HUES6 (cell line): ENCODE data around the gene DPY19L1.
"Not testable (repeated sequence)": the region's sequence is repeated elsewhere in the genome, so short reads cannot be mapped to it uniquely, and the experiment has no call there.

ENCODE experiments used
- H3K27ac ChIP-seq: 2 replicates; pipeline ENCODE4 v1.7.0; 2013; ENCODE audit warnings: low read depth, mild to moderate bottlenecking, low read length, inconsistent platforms
- H3K27me3 ChIP-seq: 2 replicates; pipeline ENCODE4 v1.6.1; 2013; ENCODE audit warnings: low read length; ENCODE audit not compliant: control insufficient read depth, insufficient read depth
- H3K36me3 ChIP-seq: 2 replicates; pipeline ENCODE4 v1.6.1; 2013; ENCODE audit warnings: low read length; ENCODE audit not compliant: control insufficient read depth, insufficient read depth
- H3K4me1 ChIP-seq: 2 replicates; pipeline ENCODE4 v1.6.1; 2013; ENCODE audit warnings: low read length; ENCODE audit not compliant: control insufficient read depth, insufficient read depth
- H3K4me3 ChIP-seq: 2 replicates; pipeline ENCODE4 v1.5.1; 2013; ENCODE audit warnings: low read depth, low read length
- H3K9ac ChIP-seq: one replicate; pipeline ENCODE4 v1.6.1; 2013; ENCODE audit warnings: mild to moderate bottlenecking, low read length
- H3K9me3 ChIP-seq: 2 replicates; pipeline ENCODE4 v1.6.1; 2013; ENCODE audit warnings: low read depth, low read length; ENCODE audit not compliant: control insufficient read depth, insufficient read depth

Gene DPY19L1

DNA sequence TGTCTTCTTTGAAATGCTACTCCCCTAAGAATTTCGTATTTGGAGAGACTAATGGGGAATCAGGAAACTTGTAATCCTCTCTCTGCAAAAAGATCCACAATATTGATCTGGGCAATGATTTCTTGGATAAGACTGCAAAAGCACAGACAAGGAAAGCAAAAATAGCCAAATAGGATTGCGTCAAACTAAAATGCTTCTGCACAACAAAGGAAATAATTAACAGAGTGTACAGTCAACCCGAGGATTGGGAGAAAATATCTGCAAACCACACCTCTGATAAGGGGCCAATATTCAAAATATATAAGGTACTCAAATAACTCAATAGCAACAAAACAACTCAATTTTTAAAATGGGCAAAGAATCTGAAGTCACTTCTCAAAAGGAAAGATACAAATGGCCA lies 52.1 kb downstream of the DPY19L1 start:
- not testable (repeated sequence) for H3K27ac ChIP-seq, H3K36me3 ChIP-seq, H3K9me3 ChIP-seq, H3K27me3 ChIP-seq, H3K4me3 ChIP-seq, H3K9ac ChIP-seq, H3K4me1 ChIP-seq

- H3K27ac ChIP-seq, H3K27me3 ChIP-seq, H3K9me3 ChIP-seq, H3K4me3 ChIP-seq, H3K36me3 ChIP-seq, H3K9ac ChIP-seq, H3K4me1 ChIP-seq: not testable (repeated sequence)
Measured at GRCh38 chr7:34984140-34984539, 53.1 kb downstream of the DPY19L1 start.

DNA sequence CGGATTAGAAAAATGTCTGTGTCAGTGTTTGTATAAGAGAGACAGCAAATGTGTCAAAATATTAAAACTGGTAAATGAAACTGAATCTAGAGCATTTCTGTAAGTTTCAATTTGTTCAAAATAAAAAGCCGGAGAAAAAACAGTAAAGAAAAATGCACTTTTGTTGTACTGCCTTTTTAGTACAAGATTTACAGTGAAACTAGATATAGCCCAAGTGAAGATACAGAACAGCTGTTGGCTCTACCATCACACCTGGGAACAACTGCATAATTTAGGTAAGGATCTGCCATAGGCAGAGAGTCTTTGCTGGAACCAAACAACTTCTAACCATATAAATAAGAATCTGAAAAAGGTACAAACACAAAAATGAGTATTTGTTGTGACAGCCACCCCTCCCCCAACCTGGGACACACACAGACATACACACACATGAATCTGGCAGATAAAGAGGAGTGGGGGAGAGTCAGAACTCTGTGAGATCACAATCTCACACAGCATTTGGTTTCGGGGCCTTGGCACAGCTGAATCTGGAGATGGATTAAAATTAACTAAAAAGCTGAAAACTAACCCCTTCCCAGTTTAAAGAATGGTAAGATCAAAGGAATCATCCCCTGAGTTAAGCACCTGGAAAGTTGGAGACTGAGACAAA lies 54.8 kb downstream of the DPY19L1 start:
- Histone ChIP-seq H3K36me3 (no peaks in the 10 kb centered on the region), H3K27me3 (no peaks in the 10 kb centered on the region), H3K27ac (no peak overlapping the region), H3K4me1 (no peaks in the 10 kb centered on the region), H3K4me3 (no peak overlapping the region), H3K9ac (no peak overlapping the region), H3K9me3 (no peaks in the 10 kb centered on the region)

DNA sequence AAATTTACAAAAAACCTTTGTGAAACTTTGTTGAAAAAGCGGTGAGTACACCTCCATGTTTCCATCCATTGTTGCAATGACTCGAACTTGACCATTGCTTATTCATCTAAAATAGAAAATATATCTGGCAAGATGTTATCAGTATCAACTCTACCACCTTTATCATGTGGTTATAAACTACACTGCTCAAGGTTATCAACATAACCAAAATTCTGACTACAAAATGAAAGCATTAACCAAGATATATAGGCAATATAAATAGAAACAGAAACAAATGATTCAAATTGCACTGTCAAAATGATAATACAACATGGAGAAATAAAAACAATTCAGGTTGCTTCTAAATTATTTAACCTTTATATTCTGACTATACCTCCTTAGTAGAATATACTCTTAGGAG lies 58.2 kb downstream of the DPY19L1 start:
- not testable (repeated sequence) for H3K27ac ChIP-seq, H3K4me1 ChIP-seq, H3K27me3 ChIP-seq, H3K36me3 ChIP-seq, H3K9me3 ChIP-seq, H3K4me3 ChIP-seq, H3K9ac ChIP-seq

- Histone ChIP-seq H3K4me3 (no peak overlapping the region), H3K36me3 (no peaks in the 10 kb centered on the region), H3K27ac (no peak overlapping the region), H3K9ac (no peak overlapping the region), H3K4me1 (no peaks in the 10 kb centered on the region), H3K9me3 (no peaks in the 10 kb centered on the region), H3K27me3 (no peaks in the 10 kb centered on the region)
Measured at GRCh38 chr7:34973400-34973760, 63.9 kb downstream of the DPY19L1 start.

DNA sequence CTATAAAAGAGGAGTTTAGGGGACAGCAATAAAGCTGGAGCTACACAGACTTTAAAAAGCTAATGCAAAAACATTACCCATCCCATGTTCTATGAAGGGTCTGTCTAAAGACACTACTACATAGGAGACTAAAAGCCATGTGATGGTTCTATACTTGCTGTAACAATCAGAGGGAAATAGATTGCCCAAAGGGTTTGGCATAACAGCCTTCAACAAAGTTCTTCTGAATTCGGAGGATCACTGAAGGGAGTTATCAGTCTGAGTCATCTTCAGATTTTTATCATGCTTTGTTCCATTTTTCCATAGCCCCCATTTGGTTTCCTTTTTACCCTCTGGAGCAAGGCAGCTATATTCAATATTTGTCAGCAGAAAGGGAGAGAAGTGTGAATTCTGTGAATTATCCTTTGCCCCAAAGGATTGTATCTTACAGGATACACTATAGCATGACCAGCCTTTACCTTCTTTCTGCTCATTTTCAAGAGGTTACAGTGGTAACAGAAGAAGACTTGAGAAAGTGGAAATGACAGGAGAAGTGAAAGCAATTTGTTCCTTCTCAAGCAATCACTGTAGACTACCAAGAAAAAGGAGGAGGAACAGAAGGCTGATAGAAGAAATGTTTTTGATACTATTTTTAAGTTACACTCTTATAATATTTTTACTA lies 64.4 kb downstream of the DPY19L1 start:
- not testable (repeated sequence) for H3K27me3 ChIP-seq, H3K27ac ChIP-seq, H3K4me3 ChIP-seq, H3K36me3 ChIP-seq, H3K4me1 ChIP-seq, H3K9me3 ChIP-seq, H3K9ac ChIP-seq

GRCh38 chr7:34967818-34968217 lies 69.5 kb downstream of the DPY19L1 start:
- H3K36me3 ChIP-seq, H3K4me3 ChIP-seq, H3K4me1 ChIP-seq, H3K9ac ChIP-seq, H3K27ac ChIP-seq, H3K9me3 ChIP-seq, H3K27me3 ChIP-seq: not testable (repeated sequence)

DNA sequence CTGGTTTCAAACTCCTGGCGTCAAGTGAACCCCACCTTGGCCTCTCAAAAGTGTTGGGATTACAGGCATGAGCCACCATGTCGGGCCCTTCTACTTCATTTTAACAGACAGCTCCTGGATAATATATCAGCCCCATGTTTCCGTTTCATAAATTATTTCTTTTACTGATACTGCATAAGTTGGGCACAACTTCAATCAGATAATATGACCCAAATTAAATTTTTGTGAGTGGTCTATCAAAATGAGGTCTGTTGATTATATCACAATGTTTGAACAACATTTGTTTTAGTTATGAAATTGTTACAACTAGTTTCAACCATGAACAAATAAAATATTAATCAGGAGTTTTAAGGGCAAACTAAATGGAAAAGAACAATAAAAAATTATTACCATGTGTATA lies 70.8 kb downstream of the DPY19L1 start:
- not testable (repeated sequence) for H3K9me3 ChIP-seq, H3K27me3 ChIP-seq, H3K4me1 ChIP-seq, H3K4me3 ChIP-seq, H3K36me3 ChIP-seq, H3K9ac ChIP-seq, H3K27ac ChIP-seq

DNA sequence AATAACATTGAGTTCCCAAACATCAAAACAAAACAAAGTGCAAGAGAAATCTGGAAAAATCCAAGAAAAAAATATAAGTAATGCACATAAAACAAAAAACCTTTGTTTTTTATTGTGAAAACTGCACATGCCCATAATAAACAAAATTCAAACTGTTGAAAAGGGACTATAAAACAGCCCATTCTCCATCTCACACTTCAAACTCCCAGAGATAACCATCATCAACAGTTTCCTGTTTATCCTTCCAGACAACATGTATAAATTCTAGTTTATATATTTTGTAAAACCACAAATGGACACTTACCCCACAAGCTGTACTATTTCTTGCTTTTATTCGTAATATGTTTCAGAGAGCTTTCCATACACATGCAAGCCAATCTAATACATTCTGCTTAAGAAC lies 79.3 kb downstream of the DPY19L1 start:
- no peak overlapping the region for H3K4me3 ChIP-seq
- no peaks in the 10 kb centered on the region for H3K4me1 ChIP-seq
- H3K27me3 ChIP-seq, result no peaks in the 10 kb centered on the region

DNA sequence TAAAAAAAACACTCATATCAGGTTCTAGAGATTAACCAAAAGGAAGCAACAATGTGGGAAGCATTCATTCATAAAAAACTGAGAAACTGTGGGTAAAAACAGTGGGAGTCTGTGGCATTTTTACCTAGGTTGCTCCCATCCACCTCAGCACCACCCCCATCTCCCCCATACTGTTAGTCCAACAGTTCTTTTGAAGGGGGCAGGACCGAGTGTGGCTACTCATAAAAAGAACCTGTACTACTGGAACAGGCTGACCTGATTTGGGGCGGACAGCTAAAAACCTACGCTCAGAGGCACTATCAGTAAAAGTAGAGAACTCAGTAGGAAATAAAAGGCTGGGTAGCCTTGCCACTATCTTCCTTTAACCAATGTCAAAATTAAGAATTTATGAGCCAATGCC lies 84.5 kb downstream of the DPY19L1 start:
- no peaks in the 10 kb centered on the region for H3K4me1 ChIP-seq
- H3K27me3 ChIP-seq, result no peaks in the 10 kb centered on the region
- no peak overlapping the region for H3K4me3 ChIP-seq
- no peak overlapping the region for H3K9ac ChIP-seq
- H3K9me3 ChIP-seq, result no peaks in the 10 kb centered on the region
- H3K36me3 ChIP-seq, result no peaks in the 10 kb centered on the region
- no peak overlapping the region for H3K27ac ChIP-seq

More for the DNA sequence above, 79.3 kb downstream of the DPY19L1 start:
- no peaks in the 10 kb centered on the region for H3K36me3 ChIP-seq
- no peaks in the 10 kb centered on the region for H3K9me3 ChIP-seq
- no peak overlapping the region for H3K9ac ChIP-seq
- no peak overlapping the region for H3K27ac ChIP-seq

- Histone ChIP-seq H3K4me1 (no peaks in the 10 kb centered on the region; the same call in 1 of the 2 replicates), H3K36me3 (no peaks in the 10 kb centered on the region), H3K27ac (no peak overlapping the region), H3K9me3 (no peaks in the 10 kb centered on the region), H3K4me3 (no peak overlapping the region), H3K27me3 (no peaks in the 10 kb centered on the region), H3K9ac (no peak overlapping the region)
Measured at GRCh38 chr7:34949361-34949760, 87.9 kb downstream of the DPY19L1 start.

DNA sequence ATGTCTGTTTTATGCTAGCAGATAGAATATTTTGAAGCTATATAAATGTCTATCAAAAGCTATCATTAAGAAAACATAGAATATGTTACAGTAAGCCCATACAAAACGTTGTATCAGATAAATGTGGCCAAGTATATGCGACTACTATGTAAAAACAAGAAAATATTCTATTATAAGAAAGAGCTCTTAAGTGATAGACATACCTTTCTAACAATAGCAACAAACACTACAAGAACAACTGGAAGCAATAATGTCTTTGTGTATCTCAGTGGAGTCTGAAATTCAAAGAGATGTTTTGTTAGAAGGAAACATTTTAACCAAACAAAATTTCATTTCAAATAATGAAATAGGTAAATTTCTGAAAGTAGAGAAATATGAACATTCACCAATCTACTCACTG lies 89.9 kb downstream of the DPY19L1 start:
- not testable (repeated sequence) for H3K4me3 ChIP-seq, H3K9ac ChIP-seq, H3K36me3 ChIP-seq, H3K27ac ChIP-seq, H3K27me3 ChIP-seq, H3K9me3 ChIP-seq, H3K4me1 ChIP-seq
